ENCODE data around the gene EPB41L2. TPM values are rescaled to one million over a fixed set of nuclear protein-coding genes. Genes with fewer than 3 reads are reported as not detected.

EPB41L2 gene
- total and polyA plus RNA-seq, 2 experiments from 2014 or later: 76.2 to 91.7 TPM

DNA sequence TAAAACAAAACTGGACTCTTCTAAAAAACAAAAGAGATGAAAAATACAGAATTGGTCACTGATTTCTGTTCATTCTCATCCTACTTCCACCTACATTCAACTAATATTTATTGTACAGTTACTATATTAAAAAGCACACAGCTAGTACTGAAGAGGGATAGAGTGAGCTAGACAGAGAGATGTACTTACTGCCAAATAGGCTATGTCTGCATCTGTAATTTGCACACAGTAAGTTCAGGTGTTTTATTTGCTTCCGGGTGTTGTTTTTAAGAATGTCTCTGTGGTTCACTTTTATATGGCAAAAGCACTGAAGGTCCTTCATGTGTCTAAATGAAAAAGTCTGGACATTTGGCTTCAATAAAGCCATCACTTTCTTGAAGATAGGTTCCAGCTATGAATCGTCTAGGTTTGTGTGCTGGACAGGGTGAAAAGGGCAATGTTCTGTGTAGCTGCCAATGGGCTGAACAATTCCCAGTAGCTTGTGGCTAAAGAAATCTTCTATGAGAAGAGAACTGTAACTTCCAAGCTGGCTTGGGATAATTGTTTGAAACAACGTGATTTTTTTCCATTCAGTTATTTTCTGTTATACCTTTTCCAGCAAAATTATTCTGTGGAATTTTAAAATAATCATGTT is 47.3 kb downstream of the EPB41L2 start:
- H3K27me3 ChIP-seq (ENCODE audit: insufficient read depth): no peaks in the 10 kb centered on the region
- H3F3A ChIP-seq (replicated peaks; ENCODE audit: low read depth): no peaks in the 10 kb centered on the region
- peaks cover 4% of the 10 kb centered on the region; the same call in 2 of the 3 replicates for H3K36me3 Mint-ChIP-seq (ENCODE audit: low read depth)
- peaks cover 24% of the 10 kb centered on the region for H3K4me1 Mint-ChIP-seq
- no peaks in the 10 kb centered on the region for H3K27me3 Mint-ChIP-seq (ENCODE audit: insufficient read depth, low read depth, poor library complexity)
- no peaks in the 10 kb centered on the region for H3K9me2 ChIP-seq (ENCODE audit: insufficient read depth)
- H4K20me1 ChIP-seq (replicated peaks; ENCODE audit: insufficient read depth): no peaks in the 10 kb centered on the region
- H3K27ac ChIP-seq (ENCODE audit: low read depth): no peak overlapping the region
- H3K79me2 ChIP-seq (replicated peaks; ENCODE audit: insufficient read depth): peaks cover 43% of the 10 kb centered on the region
- H3K4me1 ChIP-seq (ENCODE audit: insufficient read depth): peaks cover 17% of the 10 kb centered on the region
- H3K9me3 Mint-ChIP-seq: peaks cover 3% of the 10 kb centered on the region; the same call in 1 of the 3 replicates
- H3K4me3 ChIP-seq: no peak overlapping the region
- no peak overlapping the region for H3K27ac Mint-ChIP-seq
- TF ChIP-seq EZH2 (IDR thresholded peaks at IDR 0.05; ENCODE audit: low read depth, unreplicated experiment) (no peak), ZNF462 (CRISPR knock-in tag; IDR thresholded peaks at IDR 0.05) (no peak), ZNF331 (CRISPR knock-in tag; IDR thresholded peaks at IDR 0.05; ENCODE audit: low read depth) (no peak), ZNF114 (CRISPR knock-in tag; IDR thresholded peaks at IDR 0.05) (no peak), NANOG (IDR thresholded peaks at IDR 0.05; ENCODE audit: borderline replicate concordance) (no peak), POLR2AphosphoS5 (IDR thresholded peaks at IDR 0.05; ENCODE audit: low read depth) (no peak), ETS1 (IDR thresholded peaks at IDR 0.05) (no peak), REST (IDR thresholded peaks at IDR 0.05; ENCODE audit: unreplicated experiment) (no peak), STAT1 (IDR thresholded peaks at IDR 0.05; ENCODE audit: unreplicated experiment) (no peak), CREB1 (CRISPR knock-in tag; IDR thresholded peaks at IDR 0.05; ENCODE audit: low read depth) (no peak), JUNB (IDR thresholded peaks at IDR 0.05; ENCODE audit: unreplicated experiment) (no peak), EZH2phosphoT487 (IDR thresholded peaks at IDR 0.05; ENCODE audit: unreplicated experiment) (no peak)
- TF ChIP-seq, protein P1, sequence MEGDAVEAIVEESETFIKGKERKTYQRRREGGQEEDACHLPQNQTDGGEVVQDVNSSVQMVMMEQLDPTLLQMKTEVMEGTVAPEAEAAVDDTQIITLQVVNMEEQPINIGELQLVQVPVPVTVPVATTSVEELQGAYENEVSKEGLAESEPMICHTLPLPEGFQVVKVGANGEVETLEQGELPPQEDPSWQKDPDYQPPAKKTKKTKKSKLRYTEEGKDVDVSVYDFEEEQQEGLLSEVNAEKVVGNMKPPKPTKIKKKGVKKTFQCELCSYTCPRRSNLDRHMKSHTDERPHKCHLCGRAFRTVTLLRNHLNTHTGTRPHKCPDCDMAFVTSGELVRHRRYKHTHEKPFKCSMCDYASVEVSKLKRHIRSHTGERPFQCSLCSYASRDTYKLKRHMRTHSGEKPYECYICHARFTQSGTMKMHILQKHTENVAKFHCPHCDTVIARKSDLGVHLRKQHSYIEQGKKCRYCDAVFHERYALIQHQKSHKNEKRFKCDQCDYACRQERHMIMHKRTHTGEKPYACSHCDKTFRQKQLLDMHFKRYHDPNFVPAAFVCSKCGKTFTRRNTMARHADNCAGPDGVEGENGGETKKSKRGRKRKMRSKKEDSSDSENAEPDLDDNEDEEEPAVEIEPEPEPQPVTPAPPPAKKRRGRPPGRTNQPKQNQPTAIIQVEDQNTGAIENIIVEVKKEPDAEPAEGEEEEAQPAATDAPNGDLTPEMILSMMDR (conservative IDR thresholded peaks at IDR 0.05; ENCODE audit: low read depth in 2 of 2): no peak
- DNase-seq (ENCODE audit: low spot score): no peak
- no peak for ATAC-seq
- no peak overlapping the region for H3K4me2 ChIP-seq
- H3K36me3 ChIP-seq (ENCODE audit: insufficient read depth): no peaks in the 10 kb centered on the region
- no peak overlapping the region for H2AFZ ChIP-seq
- H3K4me3 Mint-ChIP-seq: no peak overlapping the region

Data from GM23338 (cell line).